Astrocyte (in vitro differentiated cells and primary cell): ENCODE measurements around the gene TSEN54. TPM values are rescaled to one million over a fixed set of nuclear protein-coding genes. Genes with fewer than 3 reads are reported as not detected.

Source experiments
- DNase-seq: peaks from one replicate; pipeline ENCODE4 v3.0.0-alpha.2; 2010; ENCODE audit warnings: low read depth
- FAIRE-seq: peaks from 2 replicates; lab custom pipeline; 2011; peaks lifted over from hg19 to GRCh38; lab: Jason Lieb, UNC
- H2AFZ ChIP-seq: 2 replicates; pipeline ENCODE4 v1.6.0; 2012; ENCODE audit warnings: low read depth, low read length, inconsistent platforms
- H3K27ac ChIP-seq: 2 replicates; pipeline ENCODE4 v1.5.1; 2011; ENCODE audit warnings: low read depth, low read length, inconsistent platforms
- H3K27me3 ChIP-seq: 2 replicates; pipeline ENCODE4 v1.6.0; 2011; ENCODE audit warnings: low read length, inconsistent platforms; ENCODE audit not compliant: insufficient read depth
- H3K36me3 ChIP-seq: 2 replicates; pipeline ENCODE4 v1.5.1; 2011; ENCODE audit warnings: low read length, inconsistent platforms; ENCODE audit not compliant: insufficient read depth
- H3K4me1 ChIP-seq: 2 replicates; pipeline ENCODE4 v1.5.1; 2011; ENCODE audit warnings: low read length, inconsistent platforms; ENCODE audit not compliant: insufficient read depth
- H3K4me2 ChIP-seq: 2 replicates; pipeline ENCODE4 v1.6.0; 2012; ENCODE audit warnings: low read length, inconsistent platforms
- H3K4me3 ChIP-seq: 2 replicates; pipeline ENCODE4 v1.5.1; 2011; ENCODE audit warnings: low read depth, mild to moderate bottlenecking, low read length, inconsistent platforms; ENCODE audit not compliant: insufficient read depth
- H3K79me2 ChIP-seq: 2 replicates; pipeline ENCODE4 v1.6.0; 2012; ENCODE audit warnings: mild to moderate bottlenecking, low read length, inconsistent platforms; ENCODE audit not compliant: insufficient read depth
- H3K9ac ChIP-seq: 2 replicates; pipeline ENCODE4 v1.6.0; 2012; ENCODE audit warnings: mild to moderate bottlenecking, low read length, inconsistent platforms
- H3K9me3 ChIP-seq: 2 replicates; pipeline ENCODE4 v1.5.1; 2012; ENCODE audit warnings: low read depth, mild to moderate bottlenecking, low read length, inconsistent platforms; ENCODE audit not compliant: insufficient read depth
- H4K20me1 ChIP-seq: 2 replicates; pipeline ENCODE4 v1.6.0; 2012; ENCODE audit warnings: low read length, inconsistent platforms; ENCODE audit not compliant: insufficient read depth
- H3K27ac Mint-ChIP-seq: one replicate; pipeline ENCODE4 v1.8.0; 2021; ENCODE audit warnings: mild to moderate bottlenecking, mixed read lengths; ENCODE audit not compliant: unreplicated experiment
- H3K27me3 Mint-ChIP-seq: one replicate; pipeline ENCODE4 v1.8.0; 2021; ENCODE audit warnings: low read depth, mixed read lengths; ENCODE audit not compliant: unreplicated experiment
- H3K36me3 Mint-ChIP-seq: one replicate; pipeline ENCODE4 v1.8.0; 2021; ENCODE audit warnings: low read depth, mixed read lengths; ENCODE audit not compliant: unreplicated experiment
- H3K4me1 Mint-ChIP-seq: one replicate; pipeline ENCODE4 v1.8.0; 2021; ENCODE audit warnings: low read depth, mixed read lengths; ENCODE audit not compliant: unreplicated experiment
- H3K4me3 Mint-ChIP-seq: one replicate; pipeline ENCODE4 v1.8.0; 2021; ENCODE audit warnings: mild to moderate bottlenecking, moderate library complexity, mixed read lengths; ENCODE audit not compliant: unreplicated experiment
- H3K9me3 Mint-ChIP-seq: one replicate; pipeline ENCODE4 v1.8.0; 2021; ENCODE audit warnings: mild to moderate bottlenecking, mixed read lengths; ENCODE audit not compliant: unreplicated experiment
- CTCF ChIP-seq: IDR thresholded peaks from 2 replicates; pipeline ENCODE4 v1.5.1; 2011; ENCODE audit warnings: low read depth, mild to moderate bottlenecking, inconsistent platforms, low read length, moderate library complexity; ENCODE audit not compliant: insufficient read depth
- EZH2 ChIP-seq: IDR thresholded peaks from 2 replicates; pipeline ENCODE4 v1.6.1; 2012; ENCODE audit warnings: mild to moderate bottlenecking, low read length, inconsistent platforms; ENCODE audit not compliant: insufficient read depth
- total RNA-seq: library from RNA; stranded (reverse); gene quantifications from 2 replicates; pipeline ENCODE4 v1.2.1, GENCODE V29; 2021

TSEN54 gene
- total RNA-seq, 1 donor from 2014 or later: 16.5 TPM

GRCh38 chr17:75566834-75567233, 50.5 kb downstream of the TSEN54 start:
- peaks cover 14% of the 10 kb centered on the region for H3K27me3 Mint-ChIP-seq
- no peak overlapping the region for H3K27ac ChIP-seq
- H3K9ac ChIP-seq: no peak overlapping the region
- H3K9me3 Mint-ChIP-seq: no peaks in the 10 kb centered on the region
- H3K4me2 ChIP-seq: no peak overlapping the region
- peaks cover 2% of the 10 kb centered on the region for H3K36me3 Mint-ChIP-seq
- no peak for TF ChIP-seq EZH2
- TF ChIP-seq CTCF: no peak
- no peaks in the 10 kb centered on the region for H3K36me3 ChIP-seq
- H3K4me1 ChIP-seq: no peaks in the 10 kb centered on the region
- DNase-seq (no peak), FAIRE-seq (no peak)
- H3K4me1 Mint-ChIP-seq: peaks cover 1% of the 10 kb centered on the region
- H3K4me3 ChIP-seq: no peak overlapping the region
- H3K9me3 ChIP-seq: no peaks in the 10 kb centered on the region
- no peak overlapping the region for H3K27ac Mint-ChIP-seq
- no peak overlapping the region for H3K4me3 Mint-ChIP-seq
- no peaks in the 10 kb centered on the region for H3K27me3 ChIP-seq
- H4K20me1 ChIP-seq: no peaks in the 10 kb centered on the region
- H2AFZ ChIP-seq: no peak overlapping the region
- no peaks in the 10 kb centered on the region for H3K79me2 ChIP-seq

GRCh38 chr17:75568412-75569255, 52.3 kb downstream of the TSEN54 start:
- Mint-ChIP-seq H3K27me3 (peaks cover 12% of the 10 kb centered on the region), H3K4me1 (peaks cover 1% of the 10 kb centered on the region), H3K27ac (no peak overlapping the region), H3K36me3 (peaks cover 2% of the 10 kb centered on the region), H3K9me3 (no peaks in the 10 kb centered on the region), H3K4me3 (no peak overlapping the region)
- no peaks in the 10 kb centered on the region for H3K4me1 ChIP-seq
- H3K36me3 ChIP-seq: no peaks in the 10 kb centered on the region
- H3K9me3 ChIP-seq: no peaks in the 10 kb centered on the region
- H3K27ac ChIP-seq: no peak overlapping the region
- DNase-seq: no peak
- H2AFZ ChIP-seq: no peak overlapping the region
- H4K20me1 ChIP-seq: no peaks in the 10 kb centered on the region
- H3K27me3 ChIP-seq: no peaks in the 10 kb centered on the region
- H3K79me2 ChIP-seq: no peaks in the 10 kb centered on the region
- no peak overlapping the region for H3K4me2 ChIP-seq
- H3K9ac ChIP-seq: no peak overlapping the region
- no peak for FAIRE-seq
- H3K4me3 ChIP-seq: no peak overlapping the region
- no peak for TF ChIP-seq CTCF
- TF ChIP-seq EZH2: no peak
